Activated CD4-positive, alpha-beta T cell treated with anti-CD3 and anti-CD28 coated beads, Interleukin-2, amount 50 U/mL, for 24 hours (primary cell): ENCODE data around the gene AUH.

Experiments used
- DNase-seq, 2 donors: peaks; one replicate each; pipeline ENCODE4 v3.0.0-alpha.2; 2020; ENCODE audit warnings: low read depth in 1 of 2, low spot score in 1 of 2

The AUH gene

DNA sequence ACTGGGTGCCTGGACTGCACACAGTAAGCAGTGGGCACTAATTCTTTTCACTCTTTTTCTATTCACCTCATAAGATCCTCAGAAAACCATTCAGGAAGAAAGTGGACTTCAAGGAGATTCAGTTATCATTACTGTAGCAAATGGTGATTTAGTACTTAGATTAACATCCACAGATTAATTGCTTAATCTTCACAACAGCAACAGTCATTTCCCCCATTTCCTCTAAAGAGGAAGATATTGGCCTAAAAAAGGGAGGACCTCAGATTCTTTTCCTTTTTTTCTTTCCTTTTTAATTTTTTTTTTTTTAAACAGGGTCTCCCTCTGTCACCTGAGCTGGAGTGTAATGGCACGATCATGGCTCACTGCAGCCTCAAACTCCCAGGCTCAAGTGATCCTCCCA, 64.4 kb downstream of the AUH start:
- no peak for DNase-seq

DNA sequence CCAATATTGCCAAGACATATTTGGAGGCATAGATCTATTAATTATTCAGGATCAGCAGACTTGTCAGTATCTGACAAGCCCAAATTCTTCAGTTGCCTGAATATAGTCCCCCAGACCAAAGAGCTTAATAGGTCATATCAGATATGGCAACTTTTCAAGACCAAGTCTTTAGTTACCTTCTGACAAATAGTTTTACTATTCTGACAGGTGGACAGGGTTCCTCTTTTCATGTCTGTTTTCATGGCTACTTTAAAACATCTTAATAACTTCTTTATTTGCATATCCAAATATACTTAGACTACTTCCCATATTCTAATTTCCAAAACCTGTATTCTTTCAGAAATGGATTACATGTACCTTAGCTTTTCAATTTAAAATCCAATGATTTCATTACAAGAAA, 65.4 kb downstream of the AUH start:
- DNase-seq, result no peak

DNA sequence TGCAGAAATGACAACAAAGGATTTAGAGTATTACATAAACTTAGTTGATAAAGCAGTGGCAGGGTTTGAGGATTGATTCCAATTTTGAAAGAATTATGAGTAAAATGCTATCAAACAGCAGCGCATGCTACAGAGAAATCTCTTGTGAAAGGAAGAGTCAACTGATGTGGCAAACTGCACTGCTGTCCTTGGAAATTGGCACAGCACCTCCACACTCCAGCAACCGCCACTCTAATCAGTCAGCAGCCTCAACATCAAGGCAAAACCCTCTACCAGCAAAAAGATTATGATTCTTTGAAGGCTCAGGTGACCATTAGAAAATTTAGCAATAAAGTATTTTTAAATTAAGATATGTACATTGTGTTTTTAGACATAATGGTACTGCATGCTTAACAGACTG, 66.4 kb downstream of the AUH start:
- DNase-seq, result no peak

DNA sequence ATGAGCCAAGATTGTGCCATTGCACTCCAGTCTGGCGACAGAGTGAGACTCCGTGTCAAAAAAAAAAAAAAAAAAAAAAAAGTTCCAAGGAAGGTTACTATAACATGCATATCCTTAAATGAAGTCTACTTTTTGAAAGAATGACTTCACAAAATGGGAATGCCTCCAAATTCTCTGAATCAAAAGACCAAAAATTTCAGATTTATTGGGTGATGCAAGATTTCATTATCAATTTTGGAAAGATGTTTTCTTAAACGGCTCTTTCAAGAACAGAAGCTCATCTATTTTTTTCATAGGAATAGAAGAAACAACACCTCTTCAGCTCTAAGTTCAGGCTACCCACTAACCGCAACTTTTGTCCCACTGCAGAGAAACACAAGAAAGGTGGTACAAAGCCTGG, 69.9 kb downstream of the AUH start:
- DNase-seq, result no peak

DNA sequence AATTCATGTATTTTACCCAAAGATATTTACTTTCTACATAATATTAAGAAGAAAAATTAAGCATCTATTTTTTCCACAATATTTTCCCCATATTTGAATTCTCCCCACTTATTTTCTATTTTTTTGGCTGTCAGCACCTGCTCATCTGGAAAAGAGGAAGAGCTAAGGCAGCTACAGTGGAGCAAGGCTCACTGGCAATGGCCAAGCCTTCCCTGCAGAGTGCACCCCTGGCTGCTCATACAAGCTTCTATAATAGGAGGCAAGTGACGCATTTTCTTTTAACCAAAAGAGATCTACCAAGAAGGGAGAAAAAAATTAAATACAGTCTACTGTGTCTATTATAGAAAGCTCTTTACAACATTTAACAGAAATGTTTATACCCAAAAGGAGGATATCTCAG, 72.5 kb downstream of the AUH start:
- DNase-seq, result no peak

DNA sequence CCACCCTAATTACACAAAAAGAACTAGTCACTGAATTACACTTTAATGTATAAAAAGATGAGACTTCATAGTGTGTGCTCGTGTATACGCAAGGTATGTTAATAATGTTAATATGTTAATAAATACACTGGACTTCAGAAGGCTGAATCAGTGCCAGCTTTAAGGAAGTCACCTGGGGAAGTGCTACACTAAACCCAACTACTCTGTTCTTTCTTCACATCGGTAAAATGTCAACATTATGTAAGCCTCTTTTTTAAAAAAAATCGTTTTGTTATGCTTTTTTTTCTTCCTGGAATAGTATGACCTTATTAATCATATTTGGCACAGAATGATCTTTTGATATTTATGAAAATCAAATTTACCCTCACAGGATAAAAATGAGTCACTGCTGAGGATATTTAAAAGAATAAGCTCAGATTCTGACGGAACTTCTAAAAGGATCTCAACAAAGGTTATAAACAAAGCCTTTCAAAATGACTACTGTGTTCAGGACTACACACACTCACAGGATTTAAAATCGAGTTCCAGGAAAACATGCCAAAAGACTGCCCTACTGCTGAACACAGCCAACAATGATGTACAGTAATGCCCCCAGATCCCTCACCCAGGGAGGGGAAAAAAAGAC, 75.9 kb downstream of the AUH start:
- no peak for DNase-seq

DNA sequence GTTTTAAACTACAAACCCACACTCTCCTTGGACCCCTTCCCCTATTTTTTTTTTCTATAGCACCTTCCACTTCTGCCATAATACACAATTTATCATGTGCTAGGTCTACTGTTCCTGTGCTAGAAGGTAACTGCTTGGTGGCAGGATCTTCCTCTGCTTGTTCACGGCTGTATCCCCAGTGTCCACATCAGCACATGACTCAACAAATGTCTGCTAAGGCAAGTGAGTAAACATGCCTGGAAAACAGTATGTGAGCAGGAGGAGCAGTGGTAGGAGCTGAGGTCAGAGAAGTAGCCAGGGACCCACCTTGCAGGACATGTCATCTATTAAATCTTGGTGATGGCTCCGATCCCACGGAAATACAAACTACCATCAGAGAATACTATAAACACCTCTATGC, 79.4 kb downstream of the AUH start:
- DNase-seq, result no peak

DNA sequence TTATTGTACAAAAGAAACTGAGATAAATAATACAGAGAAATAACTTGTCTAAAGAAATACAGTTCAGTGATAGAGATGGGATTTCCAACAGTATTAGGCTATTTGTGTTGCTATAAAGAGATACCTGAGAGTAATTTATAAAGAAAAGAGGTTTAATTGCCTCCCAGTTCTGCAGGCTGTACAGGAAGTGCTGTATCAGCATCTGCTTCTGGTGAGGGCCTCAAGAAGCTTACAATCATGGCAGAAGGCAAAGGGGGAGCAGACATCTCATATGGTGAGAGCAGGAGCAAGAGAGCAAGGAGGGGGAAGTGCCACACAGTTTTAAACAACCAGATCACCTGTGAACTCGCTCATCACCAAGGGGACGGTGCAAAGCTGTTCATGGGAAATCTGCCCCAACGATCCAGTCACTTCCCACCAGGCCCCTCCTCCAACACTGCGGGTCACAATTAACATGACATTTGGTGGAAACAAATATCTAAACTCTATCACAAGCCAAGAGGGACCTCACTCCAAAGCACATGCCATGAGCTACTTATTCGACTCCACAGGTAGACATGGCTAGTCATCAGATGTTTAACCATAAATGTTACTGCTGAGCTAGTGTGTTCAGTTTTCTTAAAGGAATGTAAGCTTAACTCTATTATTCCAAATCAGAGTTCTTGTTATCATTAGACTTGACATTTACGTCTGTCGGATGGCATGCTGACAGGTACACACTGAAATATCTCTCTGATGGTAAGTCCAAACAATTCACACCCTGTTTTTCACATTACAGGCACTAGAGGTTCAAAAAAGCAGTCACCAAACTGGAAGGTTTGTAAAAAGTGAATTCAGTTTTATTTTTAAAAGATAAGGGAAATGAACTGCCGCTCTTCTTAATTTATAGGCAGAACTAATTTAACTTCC, 82.2 kb downstream of the AUH start:
- no peak for DNase-seq

DNA sequence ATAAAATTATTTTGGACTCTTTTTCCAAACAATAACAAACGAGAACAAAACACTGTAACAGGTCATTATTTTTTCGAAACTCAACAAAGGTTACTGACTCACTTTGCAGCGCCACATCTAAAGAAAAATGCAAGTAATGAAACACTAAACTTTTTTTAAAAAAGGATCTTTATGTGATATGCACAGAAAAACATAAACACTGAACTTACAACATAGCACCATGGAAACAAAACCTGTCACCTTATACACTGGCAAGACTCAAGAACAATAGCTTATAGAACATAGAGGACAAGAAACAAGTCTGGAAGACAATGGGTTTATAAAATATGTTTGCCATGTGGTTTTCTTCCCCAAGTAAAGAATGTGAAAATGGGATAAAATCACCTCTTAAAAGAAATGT, 85.2 kb downstream of the AUH start:
- DNase-seq, result no peak

DNA sequence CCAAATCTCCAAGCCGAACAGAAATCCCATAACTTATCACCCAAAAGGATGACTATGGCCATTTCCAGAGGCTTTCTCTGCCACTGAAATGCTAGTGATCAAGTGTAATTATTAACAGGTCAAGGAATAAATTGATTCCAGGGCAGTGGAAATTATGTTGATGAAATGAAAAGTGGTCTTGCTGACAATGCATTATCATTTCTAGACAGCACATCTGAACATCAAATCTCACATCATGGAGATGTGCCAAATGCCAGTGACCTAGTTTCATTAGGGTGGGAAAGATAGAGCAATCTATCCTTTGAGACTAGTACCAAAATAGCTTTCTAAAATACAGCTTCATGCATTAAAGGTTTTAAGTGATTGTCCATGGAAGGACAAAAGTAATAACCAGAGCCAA, 86.1 kb downstream of the AUH start:
- no peak for DNase-seq

DNA sequence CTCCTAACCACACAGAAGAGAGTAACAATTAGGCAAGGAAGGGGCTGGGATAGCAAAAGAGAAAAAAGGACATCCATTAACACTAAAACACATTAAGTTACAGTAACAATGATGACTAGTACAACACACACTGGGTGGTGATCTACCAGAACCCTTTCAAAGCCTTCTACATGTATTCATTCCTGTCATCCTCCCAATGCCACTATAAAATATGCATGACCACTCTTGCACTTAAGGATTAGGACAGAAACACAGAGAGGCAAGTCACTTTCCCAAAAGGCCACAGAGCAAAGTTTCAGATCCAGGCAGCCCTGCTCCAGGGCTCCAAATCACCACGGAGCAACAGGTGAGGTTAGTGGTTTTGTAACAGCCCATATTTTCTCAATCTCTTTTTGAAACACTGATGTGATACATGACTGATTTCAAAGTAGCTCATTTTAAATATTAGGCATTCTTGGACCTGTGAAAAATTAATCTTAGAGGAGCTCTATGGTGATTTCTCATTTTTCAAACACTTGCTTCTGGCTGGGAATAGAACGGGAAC, 86.7 kb downstream of the AUH start:
- DNase-seq, result no peak

DNA sequence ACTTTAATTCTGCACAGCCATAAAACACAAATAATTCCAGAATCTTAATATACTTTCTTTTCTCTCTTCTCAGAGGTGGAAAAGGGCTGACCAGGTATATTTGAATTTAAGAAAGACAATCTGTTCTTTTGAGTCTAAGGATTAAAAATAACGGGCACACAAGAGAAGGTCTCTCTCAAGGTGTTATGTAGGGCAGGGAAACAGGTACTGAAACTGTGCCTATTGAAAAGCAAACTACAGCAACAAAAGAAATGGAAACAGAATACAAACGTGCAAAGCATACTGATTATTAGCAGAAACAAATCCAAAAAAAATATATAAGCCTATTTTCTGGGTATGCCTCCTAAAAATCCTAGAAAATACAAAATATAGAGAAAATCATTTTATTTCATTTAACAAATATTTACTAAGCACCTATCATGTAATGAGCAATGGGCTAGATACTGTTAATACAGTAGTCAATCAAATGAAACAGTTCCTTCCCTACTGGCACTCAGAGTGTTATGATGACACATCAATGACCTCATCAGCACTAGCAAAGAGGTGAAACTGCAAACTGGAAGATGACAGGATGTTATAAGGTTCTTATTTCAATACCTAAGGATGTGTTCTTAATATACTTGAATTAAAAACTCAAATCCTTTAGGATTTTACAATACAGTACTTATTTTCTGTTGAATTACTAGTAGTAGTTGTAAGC, 87.7 kb downstream of the AUH start:
- DNase-seq, result peak in 1 of 2 donors; percentile 11

DNA sequence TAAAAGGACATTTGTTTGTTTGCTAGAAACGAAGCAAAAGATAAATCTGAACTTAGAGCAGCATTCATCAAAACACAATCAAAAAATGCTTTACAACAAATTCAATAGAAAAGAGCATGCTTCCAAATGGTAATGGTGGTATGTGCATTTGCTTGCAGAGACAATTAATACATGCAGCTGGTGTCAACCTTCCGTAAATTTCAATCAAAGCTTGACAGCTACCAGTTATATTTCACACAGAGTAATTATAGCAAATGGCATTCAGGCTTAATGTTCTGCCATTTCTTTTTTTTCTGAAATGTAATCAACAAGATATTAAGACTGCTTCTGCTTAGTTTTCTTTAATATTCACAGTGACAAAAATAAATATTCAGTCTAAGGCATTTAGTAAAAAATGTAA, 90.6 kb downstream of the AUH start:
- DNase-seq, result no peak

DNA sequence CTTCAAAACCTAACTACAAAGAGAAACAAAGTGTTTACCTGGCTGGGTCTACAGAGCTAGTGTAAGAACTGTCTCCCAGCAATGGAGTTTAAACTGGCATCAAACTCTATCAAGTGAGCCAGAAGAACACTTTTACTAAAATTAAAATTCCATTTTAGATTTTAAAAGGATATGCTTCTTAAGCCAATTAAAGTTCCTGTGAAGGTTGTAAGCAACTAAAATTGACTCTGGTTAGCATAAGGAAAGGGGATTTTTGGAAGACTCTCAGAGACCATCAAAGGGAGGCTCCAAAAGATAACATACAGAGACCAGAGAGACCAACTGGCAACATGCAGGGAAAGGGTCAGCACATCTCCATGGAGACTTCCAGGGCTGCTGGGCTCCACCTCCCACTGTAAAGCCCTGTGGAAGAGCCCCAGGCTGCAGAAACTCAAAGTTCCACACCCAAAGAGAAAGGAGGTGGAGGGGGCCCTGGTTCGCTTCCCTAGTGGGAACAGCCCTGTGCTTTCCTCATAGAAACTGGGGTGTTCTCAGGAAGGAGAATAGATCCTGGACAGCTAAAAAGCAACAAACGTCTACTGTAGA, 91.7 kb downstream of the AUH start:
- no peak for DNase-seq

DNA sequence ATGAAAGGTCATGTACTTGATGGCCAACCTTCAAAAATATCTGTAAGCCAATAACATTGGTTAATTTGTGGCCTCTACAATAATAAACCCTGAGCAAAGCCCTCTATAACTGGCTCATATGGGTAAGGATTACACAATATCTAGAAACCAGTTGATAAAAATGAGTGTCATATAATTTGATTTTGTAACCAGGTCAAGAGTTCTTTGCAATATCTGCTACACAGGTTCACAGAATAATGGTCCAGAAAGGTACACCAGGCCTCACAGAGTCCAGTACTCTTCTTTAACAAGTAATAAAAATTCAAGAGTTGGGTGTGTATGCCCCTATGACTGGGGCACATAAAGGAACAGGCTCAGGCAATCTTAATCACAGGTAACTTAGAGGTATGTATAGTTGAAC, 95.3 kb downstream of the AUH start:
- DNase-seq, result no peak

DNA sequence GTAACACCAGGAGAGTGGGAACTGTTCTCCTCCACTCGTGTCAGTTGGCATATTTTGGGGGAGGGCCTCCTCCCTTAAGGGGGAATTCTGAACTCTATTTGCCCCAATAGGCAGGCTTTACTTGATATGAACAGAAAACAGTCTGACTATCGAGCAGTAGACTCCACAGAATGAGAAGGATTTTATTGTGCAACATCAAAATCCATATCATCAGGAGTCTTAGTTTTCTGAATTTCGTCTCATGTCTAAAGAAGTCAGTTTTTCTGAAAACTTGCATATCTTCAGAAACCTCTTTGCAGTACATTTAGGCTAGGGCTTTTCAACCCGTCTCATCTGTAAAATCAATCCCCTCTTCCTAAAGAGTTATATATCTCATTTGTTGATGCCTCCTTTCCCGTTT, 96.2 kb downstream of the AUH start:
- DNase-seq, result no peak

DNA sequence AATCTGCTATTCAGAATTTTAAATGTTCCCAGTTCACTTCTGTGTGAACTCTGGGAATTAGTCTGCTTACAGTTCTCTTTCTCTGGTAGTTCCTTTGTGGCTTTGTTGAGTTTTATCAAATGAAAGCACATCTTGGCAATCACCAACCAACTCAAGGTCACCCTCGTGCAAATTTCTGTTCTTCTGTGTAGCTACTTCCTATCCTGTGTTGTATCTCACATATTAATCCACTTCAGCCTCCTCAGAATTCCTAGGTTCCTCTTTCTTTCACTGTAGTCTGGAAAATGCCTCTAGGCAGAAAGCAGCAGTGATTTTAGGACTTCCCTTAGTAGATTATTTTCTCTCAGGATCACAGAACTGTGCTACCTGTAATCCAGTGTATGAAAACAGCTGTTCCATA, 100.3 kb downstream of the AUH start:
- DNase-seq, result no peak

DNA sequence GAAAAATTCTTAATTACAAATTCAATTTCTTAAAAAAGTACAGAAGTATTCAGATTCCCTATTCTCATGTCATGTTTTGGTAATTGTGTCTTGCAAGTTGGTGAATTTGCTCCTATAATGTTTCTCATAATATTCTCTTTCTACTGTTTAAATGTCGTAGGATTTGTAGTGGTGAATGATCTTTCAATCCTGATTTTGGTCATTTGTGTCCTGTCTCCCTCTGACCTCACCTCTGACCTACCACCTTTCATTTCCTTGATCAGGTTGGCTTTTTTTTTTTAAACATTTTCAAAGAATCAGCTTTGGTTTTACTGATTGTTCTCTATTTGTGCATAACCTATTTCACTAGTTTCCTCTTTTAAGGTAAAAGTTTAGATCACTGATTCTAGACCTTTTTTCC, 102.6 kb downstream of the AUH start:
- no peak for DNase-seq

DNA sequence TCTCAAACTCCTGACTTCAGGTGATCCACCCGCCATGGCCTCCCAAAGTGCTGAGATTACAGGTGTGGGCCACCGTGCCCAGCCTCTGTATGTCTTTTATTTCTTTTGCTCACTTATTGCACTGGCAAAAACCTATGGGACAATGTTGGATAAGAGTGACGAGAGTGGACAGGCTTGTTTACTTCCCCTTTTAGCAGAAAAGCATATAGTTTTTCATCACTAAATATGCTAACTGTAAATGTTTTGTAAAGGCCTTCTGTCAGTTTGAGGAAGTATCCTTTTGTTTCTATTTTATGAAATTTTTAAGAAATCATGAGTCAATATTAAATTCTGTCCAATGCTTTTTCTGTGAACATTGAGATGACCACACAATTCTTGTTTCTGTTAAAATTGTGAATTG, 103.3 kb downstream of the AUH start:
- DNase-seq, result no peak

DNA sequence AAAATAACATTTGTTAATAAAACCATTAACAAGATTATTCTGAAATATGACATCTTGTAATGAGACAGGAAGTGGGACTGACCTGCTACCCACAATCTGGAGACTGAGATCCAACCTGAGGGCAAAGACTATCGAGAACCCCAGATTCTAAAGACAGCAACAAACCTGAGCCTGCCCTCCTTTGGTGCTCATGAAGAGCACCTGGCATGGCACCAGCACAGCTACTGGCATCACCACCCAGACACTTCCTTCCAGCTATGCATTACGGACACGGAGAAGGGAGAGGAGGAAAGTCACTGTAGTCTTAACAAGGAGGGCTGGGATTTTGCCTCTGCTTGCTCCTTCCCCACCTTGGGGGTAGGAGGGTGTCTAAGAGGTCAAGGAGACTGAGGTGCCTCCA, 105.5 kb downstream of the AUH start:
- DNase-seq, result no peak

DNA sequence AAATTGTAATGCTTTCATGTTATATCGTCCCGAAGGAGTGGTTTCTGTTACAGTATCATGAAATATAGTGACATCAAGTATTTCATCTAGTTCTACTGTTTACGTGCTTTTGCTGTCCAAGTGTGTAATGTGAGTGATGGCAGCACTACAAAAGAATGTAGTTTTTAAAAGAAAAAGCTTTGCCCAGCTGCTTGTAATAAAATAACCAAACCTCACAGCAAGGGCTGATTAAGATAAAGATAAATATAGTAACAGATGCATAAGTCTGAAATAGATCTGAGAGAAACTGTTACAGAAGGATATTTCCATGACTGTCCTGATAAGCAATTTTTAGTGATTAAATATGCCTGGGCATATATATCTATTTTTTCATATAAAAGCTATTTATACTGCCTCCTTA, 106.4 kb downstream of the AUH start:
- no peak for DNase-seq

DNA sequence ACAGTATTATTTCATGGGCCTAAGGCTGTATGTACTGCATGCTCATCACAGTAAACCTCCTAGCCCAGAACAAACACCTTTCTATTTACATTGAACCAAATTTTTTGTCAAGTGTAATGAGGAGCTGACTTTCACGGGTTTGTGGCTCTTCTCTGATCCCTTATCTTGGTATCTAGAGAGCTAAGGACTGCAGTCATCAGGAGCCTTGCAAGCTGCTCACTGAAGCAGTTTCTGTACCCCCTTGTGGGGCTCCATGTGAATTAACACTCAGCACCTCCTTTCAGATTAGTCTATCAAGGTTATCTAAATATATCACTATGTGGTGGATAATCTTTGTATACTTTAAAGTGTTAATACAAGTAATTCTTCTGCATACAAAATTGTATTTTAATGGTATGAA, 108.2 kb downstream of the AUH start:
- peak in 1 of 2 donors; percentile 7 for DNase-seq
